ENCODE measurements around the gene PRPF19.

- TF ChIP-seq MAZ (IDR thresholded peaks at IDR 0.05; ENCODE audit: borderline replicate concordance, low read depth, low read length), result no peak
- TF ChIP-seq MXI1 (IDR thresholded peaks at IDR 0.05; ENCODE audit: borderline replicate concordance, low read depth, low read length), result no peak
- no peak for TF ChIP-seq CTCF (conservative IDR thresholded peaks at IDR 0.05; ENCODE audit: low read depth, low read length)
- no peak for TF ChIP-seq NFE2L2 (IDR thresholded peaks at IDR 0.05; ENCODE audit: low read depth, low read length)
- no peak for TF ChIP-seq RAD21 (IDR thresholded peaks at IDR 0.05; ENCODE audit: low read length)
Observed at GRCh38 chr11:60847281-60847680, 59.1 kb downstream of the PRPF19 start.
